GM21723 (cell line): ENCODE data around the gene RASD1.

Source experiments
- ATAC-seq: cut with Tn5 transposase; IDR thresholded peaks from one replicate; pipeline ENCODE4 v1.9.1; 2021; ENCODE audit warnings: mild to moderate bottlenecking, moderate library complexity; ENCODE audit not compliant: unreplicated experiment

RASD1 gene

GRCh38 chr17:17496189-17497064 is at the start of gene RASD1:
Gene RASD1, minus strand, starts transcription at chr17:17496395. Its CDS starts 214 bp downstream, at chr17:17496181.
- peak; percentile 76 for ATAC-seq

GRCh38 chr17:17545984-17546383 is 49.8 kb upstream of the RASD1 start:
- ATAC-seq, result no peak

- no peak for ATAC-seq
Measured at GRCh38 chr17:17545031-17545820, 49.0 kb upstream of the RASD1 start.

- no peak for ATAC-seq
Measured at GRCh38 chr17:17542906-17543635, 46.9 kb upstream of the RASD1 start.

GRCh38 chr17:17541640-17542001 is 45.4 kb upstream of the RASD1 start:
- ATAC-seq, result no peak

- no peak for ATAC-seq
Measured at GRCh38 chr17:17540935-17541639, 44.9 kb upstream of the RASD1 start.

GRCh38 chr17:17540278-17540906 is 44.2 kb upstream of the RASD1 start:
- no peak for ATAC-seq

GRCh38 chr17:17539591-17539990 is 43.4 kb upstream of the RASD1 start:
- no peak for ATAC-seq

- no peak for ATAC-seq
Measured at GRCh38 chr17:17538417-17539391, 42.5 kb upstream of the RASD1 start.

GRCh38 chr17:17537311-17538099 is 41.3 kb upstream of the RASD1 start:
- no peak for ATAC-seq

GRCh38 chr17:17536702-17537101 is 40.5 kb upstream of the RASD1 start:
- ATAC-seq, result no peak

- ATAC-seq, result no peak
Measured at GRCh38 chr17:17535957-17536356, 39.8 kb upstream of the RASD1 start.

GRCh38 chr17:17533901-17534441 is 37.8 kb upstream of the RASD1 start:
- ATAC-seq, result no peak

GRCh38 chr17:17532991-17533390 is 36.8 kb upstream of the RASD1 start:
- no peak for ATAC-seq

GRCh38 chr17:17531156-17531555 is 35.0 kb upstream of the RASD1 start:
- ATAC-seq, result no peak

GRCh38 chr17:17528696-17529652 is 32.8 kb upstream of the RASD1 start:
- ATAC-seq, result no peak

- no peak for ATAC-seq
Measured at GRCh38 chr17:17527956-17528500, 31.8 kb upstream of the RASD1 start.
